ENCODE data around the gene ABHD8.

The ABHD8 gene

GRCh38 chr19:17333611-17334413, 30.6 kb upstream of the ABHD8 start:
- peak; percentile 79 for DNase-seq (ENCODE audit: low spot score)
- in situ Hi-C loops (cut with MboI; ENCODE audit: low sequenced_read_pairs, unreplicated experiment): no loop called here
- no peak for TF ChIP-seq CTCF (IDR thresholded peaks at IDR 0.05; ENCODE audit: borderline replicate concordance, control extremely low read depth, extremely low read depth, insufficient read depth, missing control alignments)

- DNase-seq (ENCODE audit: low spot score): no peak
- TF ChIP-seq CTCF (IDR thresholded peaks at IDR 0.05; ENCODE audit: borderline replicate concordance, control extremely low read depth, extremely low read depth, insufficient read depth, missing control alignments): no peak
- in situ Hi-C loops (cut with MboI; ENCODE audit: low sequenced_read_pairs, unreplicated experiment): no loop called here
These were observed 29.7 kb upstream of the ABHD8 start for GRCh38 chr19:17332677-17333581.

GRCh38 chr19:17332360-17332676, 29.1 kb upstream of the ABHD8 start:
- no peak for DNase-seq (ENCODE audit: low spot score)
- TF ChIP-seq CTCF (IDR thresholded peaks at IDR 0.05; ENCODE audit: borderline replicate concordance, control extremely low read depth, extremely low read depth, insufficient read depth, missing control alignments): no peak
- in situ Hi-C loops (cut with MboI; ENCODE audit: low sequenced_read_pairs, unreplicated experiment): no loop called here

GRCh38 chr19:17331045-17331558, 27.9 kb upstream of the ABHD8 start:
- no peak for TF ChIP-seq CTCF (IDR thresholded peaks at IDR 0.05; ENCODE audit: borderline replicate concordance, control extremely low read depth, extremely low read depth, insufficient read depth, missing control alignments)
- in situ Hi-C loops (cut with MboI; ENCODE audit: low sequenced_read_pairs, unreplicated experiment): no loop called here
- no peak for DNase-seq (ENCODE audit: low spot score)

GRCh38 chr19:17330262-17331044, 27.2 kb upstream of the ABHD8 start:
- DNase-seq (ENCODE audit: low spot score): no peak
- TF ChIP-seq CTCF (IDR thresholded peaks at IDR 0.05; ENCODE audit: borderline replicate concordance, control extremely low read depth, extremely low read depth, insufficient read depth, missing control alignments): no peak
- in situ Hi-C loops (cut with MboI; ENCODE audit: low sequenced_read_pairs, unreplicated experiment): no loop called here
